A673 (cell line): Measurements from ENCODE around the gene TRIP11. TPM values are rescaled to one million over a fixed set of nuclear protein-coding genes. Genes with fewer than 3 reads are reported as not detected.

Source experiments
- BruUV-seq: library from RNA; stranded (reverse); fragments of 400-500 nt; replicated peaks from 2 replicates; lab custom pipeline; 2021; lab: Mats Ljungman, UMichigan
- CTCF ChIA-PET: fragments of 300-600 bp; sonication (Branson Sonifier 250); formaldehyde crosslinking; loops from one replicate; lab custom pipeline; 2022; ENCODE audit warnings: antibody characterized with exemption; lab: Charles Lee
- POLR2A ChIA-PET: fragments of 300-600 bp; sonication (Branson Sonifier 250); formaldehyde crosslinking; loops from one replicate; lab custom pipeline; 2022; ENCODE audit warnings: antibody characterized with exemption; ENCODE audit not compliant: low non-redundant PET; lab: Charles Lee
- DNase-seq: peaks from one replicate; pipeline ENCODE4 v3.0.0-alpha.2; 2015; ENCODE audit warnings: low spot score
- H3K27ac ChIP-seq: fragments of 200-600 bp; sonication (generic); 2 replicates; pipeline ENCODE4 v1.5.1; 2016; ENCODE audit warnings: mixed run types, low read depth, mild to moderate bottlenecking, mixed read lengths, antibody characterized with exemption, low read length; ENCODE audit not compliant: poor library complexity, severe bottlenecking
- H3K27me3 ChIP-seq: fragments of 200-600 bp; sonication (generic); replicated peaks from 2 replicates; pipeline ENCODE4 v1.6.1; 2017; ENCODE audit warnings: mixed run types, low read depth, mild to moderate bottlenecking, mixed read lengths, antibody characterized with exemption, low read length; ENCODE audit not compliant: insufficient read depth, poor library complexity
- H3K36me3 ChIP-seq: fragments of 200-600 bp; sonication (generic); 2 replicates; pipeline ENCODE4 v1.6.1; 2016; ENCODE audit warnings: mixed run types, mild to moderate bottlenecking, mixed read lengths, antibody characterized with exemption, low read length; ENCODE audit not compliant: insufficient read depth, poor library complexity, severe bottlenecking
- H3K4me1 ChIP-seq: fragments of 200-600 bp; sonication (generic); 2 replicates; pipeline ENCODE4 v1.6.1; 2017; ENCODE audit warnings: mixed run types, mild to moderate bottlenecking, mixed read lengths, antibody characterized with exemption, low read length; ENCODE audit not compliant: insufficient read depth, poor library complexity, severe bottlenecking
- H3K4me3 ChIP-seq: fragments of 200-600 bp; sonication (generic); 2 replicates; pipeline ENCODE4 v1.5.1; 2016; ENCODE audit warnings: low read depth, mixed run types, mild to moderate bottlenecking, mixed read lengths, low read length; ENCODE audit not compliant: poor library complexity, severe bottlenecking
- H3K9me3 ChIP-seq: fragments of 200-600 bp; sonication (generic); 2 replicates; pipeline ENCODE4 v1.6.1; 2016; ENCODE audit warnings: mixed run types, low read depth, mild to moderate bottlenecking, mixed read lengths, antibody characterized with exemption, low read length; ENCODE audit not compliant: poor library complexity, severe bottlenecking
- CTCF ChIP-seq: fragments of 300-800, 200-600 bp; sonication (generic); conservative IDR thresholded peaks from 2 replicates; pipeline ENCODE4 v1.5.1; 2017; ENCODE audit warnings: low read depth, mild to moderate bottlenecking, antibody characterized with exemption, low read length, moderate library complexity, mixed read lengths
- EZH2 ChIP-seq: fragments of 200-600 bp; sonication (generic); IDR thresholded peaks from 2 replicates; pipeline ENCODE4 v1.6.1; 2017; ENCODE audit warnings: borderline replicate concordance, low read depth, mild to moderate bottlenecking, mixed read lengths, antibody characterized with exemption, low read length; ENCODE audit not compliant: poor library complexity, severe bottlenecking
- intact Hi-C: fragments of 100-400 bp; cut with micrococcal nuclease; formaldehyde crosslinking; loops from one replicate; pipeline ENCODE4 v1.10.0; 2022; ENCODE audit not compliant: unreplicated experiment
- total RNA-seq: library from RNA; stranded (reverse); gene quantifications from 2 replicates; pipeline ENCODE4 v1.2.3, GENCODE V29; 2021

TRIP11 gene
- total RNA-seq, 1 experiment from 2014 or later, result 46.9 TPM

GRCh38 chr14:92010644-92011043 is 29.2 kb downstream of the TRIP11 start:
- TF ChIP-seq CTCF, result no peak
- TF ChIP-seq EZH2, result no peak
- peaks cover 22% of the 10 kb centered on the region for H3K36me3 ChIP-seq
- CTCF ChIA-PET, result no interaction called here
- intact Hi-C loops, result no loop called here
- no peaks in the 10 kb centered on the region for H3K9me3 ChIP-seq
- no TSS peak for BruUV-seq
- no peak overlapping the region for H3K4me3 ChIP-seq
- POLR2A ChIA-PET, result no interaction called here
- H3K4me1 ChIP-seq, result no peaks in the 10 kb centered on the region
- DNase-seq, result no peak
- no peak overlapping the region for H3K27ac ChIP-seq
- H3K27me3 ChIP-seq, result no peaks in the 10 kb centered on the region

GRCh38 chr14:92009604-92010003 is 30.3 kb downstream of the TRIP11 start:
- no peaks in the 10 kb centered on the region for H3K4me1 ChIP-seq
- no peaks in the 10 kb centered on the region for H3K9me3 ChIP-seq
- no peak overlapping the region for H3K27ac ChIP-seq
- TF ChIP-seq EZH2 (no peak), CTCF (no peak)
- ChIA-PET POLR2A (no interaction called here), CTCF (no interaction called here)
- no TSS peak for BruUV-seq
- H3K4me3 ChIP-seq, result no peak overlapping the region
- H3K27me3 ChIP-seq, result no peaks in the 10 kb centered on the region
- peaks cover 28% of the 10 kb centered on the region for H3K36me3 ChIP-seq
- intact Hi-C loops, result no loop called here
- no peak for DNase-seq

DNA sequence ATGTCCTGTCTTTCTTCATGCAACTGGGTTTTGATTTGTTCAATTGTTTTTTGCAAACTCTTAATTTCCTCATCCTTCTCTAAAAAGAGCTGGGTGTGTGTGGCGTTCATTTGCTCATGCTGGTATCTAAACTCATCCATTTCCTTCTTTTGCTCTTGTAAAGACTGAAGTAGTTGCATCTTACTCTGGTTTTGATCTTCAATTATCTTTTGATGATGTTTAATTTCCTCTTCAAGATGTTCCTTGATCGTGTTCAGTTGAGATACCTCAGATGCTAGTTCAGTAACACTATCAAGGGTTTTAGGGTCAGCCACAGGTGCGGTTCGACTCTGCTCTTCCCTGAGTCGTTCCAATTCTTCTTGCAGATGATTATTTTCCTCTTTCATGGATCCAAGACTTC is 34.8 kb downstream of the TRIP11 start:
- Histone ChIP-seq H3K36me3 (peaks cover 23% of the 10 kb centered on the region), H3K4me1 (peaks cover 2% of the 10 kb centered on the region), H3K4me3 (no peak overlapping the region), H3K9me3 (no peaks in the 10 kb centered on the region), H3K27me3 (no peaks in the 10 kb centered on the region), H3K27ac (no peak overlapping the region)
- TF ChIP-seq EZH2, result no peak
- no peak for TF ChIP-seq CTCF
- CTCF ChIA-PET, result no interaction called here
- BruUV-seq, result TSS peak; percentile 42
- POLR2A ChIA-PET, result no interaction called here
- DNase-seq, result no peak
- intact Hi-C loops, result no loop called here
